NAMALWA (cell line): ENCODE measurements around the gene POLN.
"Not testable (repeated sequence)": the region's sequence is repeated elsewhere in the genome, so short reads cannot be mapped to it uniquely, and the experiment has no call there.

Experiments used
- DNase-seq: peaks from one replicate; pipeline ENCODE4 v3.0.0-alpha.2; 2015; ENCODE audit warnings: low spot score

Gene POLN

DNA sequence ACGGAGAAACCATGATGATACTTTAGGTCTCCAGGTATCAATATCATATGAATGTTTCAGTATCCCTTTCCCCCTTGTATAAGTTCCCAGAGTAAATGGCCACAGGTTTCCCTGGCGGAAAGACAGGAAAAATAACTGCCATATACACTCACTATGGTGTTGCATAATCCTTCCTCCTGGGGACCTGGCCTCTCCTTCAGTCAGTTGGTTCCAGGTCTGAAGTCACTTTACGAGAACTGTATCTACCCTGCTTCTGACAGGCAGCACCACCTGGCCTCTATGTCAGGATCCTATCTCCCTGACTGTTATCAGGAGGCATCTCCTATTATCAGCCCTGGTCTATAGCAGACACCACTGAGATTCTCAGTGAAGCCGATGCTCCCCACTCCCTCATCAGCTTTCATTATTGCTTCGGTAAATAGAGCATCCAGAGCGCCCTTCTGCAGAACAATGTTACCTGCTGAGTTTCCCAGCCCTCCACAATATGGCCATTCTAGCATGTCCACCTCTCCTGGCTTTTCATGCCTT lies 22.6 kb downstream of the POLN start:
- no peak for DNase-seq

DNA sequence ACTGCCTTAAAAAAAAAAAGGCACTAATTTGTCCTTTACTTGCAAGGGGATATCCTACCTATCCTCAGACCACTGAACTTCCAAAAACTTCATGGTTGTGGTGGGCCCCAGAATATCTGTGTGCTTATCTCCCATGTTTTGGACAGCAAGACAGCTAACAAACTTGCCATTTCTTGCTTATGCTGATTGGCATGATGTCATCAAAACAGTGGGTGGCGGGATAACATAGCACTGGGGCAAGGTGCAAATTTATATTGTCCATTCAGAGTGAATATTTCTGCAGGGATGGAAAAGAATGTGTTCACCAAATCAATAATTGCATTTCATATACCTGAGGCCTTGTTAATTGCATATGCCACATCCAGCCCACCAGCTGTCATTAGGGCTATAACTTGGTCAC lies 23.5 kb downstream of the POLN start:
- DNase-seq, result no peak

DNA sequence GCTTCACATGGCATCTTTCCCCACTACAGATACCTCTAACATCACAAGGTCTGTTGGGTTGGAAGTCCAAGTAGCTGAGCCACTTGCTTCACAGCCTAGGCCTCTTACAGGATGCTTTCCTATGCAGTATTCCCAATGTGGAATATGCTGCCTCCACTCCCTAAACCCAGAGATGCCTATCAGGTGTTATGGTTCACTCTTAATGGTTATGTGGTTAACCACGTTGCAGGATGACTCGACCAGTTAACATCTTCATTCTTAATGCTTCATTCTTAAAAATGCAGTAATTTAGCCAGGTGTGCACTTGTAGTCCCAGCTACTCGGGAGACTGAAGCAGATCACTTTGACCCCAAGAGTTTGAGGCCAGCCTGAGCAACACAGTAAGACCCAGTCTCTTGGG lies 24.2 kb downstream of the POLN start:
- DNase-seq, result no peak

DNA sequence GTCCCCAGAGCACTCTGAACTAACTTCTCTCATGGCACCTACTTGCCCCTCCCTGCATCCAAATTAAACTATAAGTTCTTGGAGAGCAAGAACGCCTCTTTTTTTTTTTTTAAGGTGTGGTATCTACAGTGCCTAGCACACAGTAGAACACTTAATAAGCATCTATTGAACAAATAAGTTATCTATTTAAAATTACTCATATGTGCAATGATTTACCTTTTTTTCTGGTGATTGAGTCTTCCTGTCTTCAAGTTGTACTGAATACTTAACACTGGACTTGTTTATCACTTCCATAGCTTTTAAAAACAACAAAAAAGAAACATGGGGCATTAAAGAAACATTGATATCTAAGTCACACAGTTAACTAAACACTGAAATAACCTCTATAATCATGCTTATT lies 29.1 kb downstream of the POLN start:
- DNase-seq, result no peak

DNA sequence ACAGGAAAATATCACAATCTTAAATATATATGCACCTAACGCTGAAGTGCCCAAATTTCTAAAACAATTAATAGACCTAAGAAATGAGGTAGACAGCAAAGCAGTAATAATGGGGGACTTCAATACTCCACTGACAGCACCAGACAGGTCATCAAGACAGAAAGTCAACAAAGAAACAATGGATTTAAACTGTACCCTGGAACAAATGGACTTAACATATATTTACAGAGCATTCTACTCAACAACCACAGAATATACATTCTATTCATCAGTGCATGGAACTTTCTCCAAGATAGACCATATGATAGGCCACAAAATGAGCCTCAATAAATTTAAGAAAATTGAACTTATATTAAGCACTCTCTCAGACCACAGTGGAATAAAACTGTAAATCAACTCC lies 39.1 kb downstream of the POLN start:
- DNase-seq, result not testable (repeated sequence)

DNA sequence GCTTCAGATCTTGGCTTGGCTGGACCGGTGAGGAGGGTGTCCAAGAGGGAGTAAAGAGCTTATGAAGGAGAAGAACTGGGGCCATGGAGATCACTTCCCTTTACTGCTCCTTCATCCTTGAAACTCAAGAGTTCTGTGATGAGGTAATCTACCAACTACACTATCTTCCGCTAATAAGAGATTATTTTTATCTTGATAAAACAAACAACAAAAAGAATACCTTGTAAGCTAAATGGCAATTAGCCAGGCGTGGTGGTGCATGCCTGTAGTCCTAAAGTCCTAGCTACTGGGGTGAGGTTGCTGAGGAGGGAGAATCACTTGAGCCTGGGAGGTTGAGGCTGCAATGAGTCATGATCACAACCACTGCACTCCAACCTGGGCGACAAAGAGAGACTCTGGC lies 47.4 kb downstream of the POLN start:
- DNase-seq, result no peak

DNA sequence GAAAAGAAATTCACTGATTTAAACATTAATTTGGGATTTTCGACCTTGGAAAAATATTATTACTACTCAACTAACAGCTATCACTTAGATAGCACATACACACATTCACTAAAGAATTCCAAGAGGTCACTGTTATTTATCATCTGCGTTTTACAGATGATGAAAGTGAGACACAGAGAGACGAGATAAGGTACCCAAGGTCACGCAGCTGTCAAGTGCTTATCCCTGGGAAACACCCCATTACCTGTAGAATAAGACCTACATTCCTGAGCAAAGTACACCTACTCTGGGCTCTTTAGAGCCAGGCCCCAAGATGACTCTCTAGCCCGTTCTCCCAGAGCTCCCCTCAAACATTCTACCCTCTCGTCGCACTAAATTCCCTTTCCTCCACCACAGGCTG lies 48.6 kb downstream of the POLN start:
- DNase-seq, result no peak

DNA sequence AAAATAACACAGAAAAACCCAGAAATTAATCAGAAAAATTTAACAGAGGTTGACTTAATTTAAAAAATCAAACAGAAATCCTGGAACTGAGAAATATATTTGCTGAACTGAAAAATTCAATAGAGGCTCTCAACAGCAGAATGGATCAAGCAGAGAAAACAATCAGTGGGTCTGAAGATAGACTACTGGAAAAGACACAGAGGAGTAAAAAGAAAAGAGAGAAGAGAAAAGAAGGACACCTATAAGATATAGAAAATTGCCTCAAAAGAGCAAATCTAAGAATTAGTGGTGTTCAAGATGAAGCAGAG lies 55.1 kb downstream of the POLN start:
- no peak for DNase-seq

DNA sequence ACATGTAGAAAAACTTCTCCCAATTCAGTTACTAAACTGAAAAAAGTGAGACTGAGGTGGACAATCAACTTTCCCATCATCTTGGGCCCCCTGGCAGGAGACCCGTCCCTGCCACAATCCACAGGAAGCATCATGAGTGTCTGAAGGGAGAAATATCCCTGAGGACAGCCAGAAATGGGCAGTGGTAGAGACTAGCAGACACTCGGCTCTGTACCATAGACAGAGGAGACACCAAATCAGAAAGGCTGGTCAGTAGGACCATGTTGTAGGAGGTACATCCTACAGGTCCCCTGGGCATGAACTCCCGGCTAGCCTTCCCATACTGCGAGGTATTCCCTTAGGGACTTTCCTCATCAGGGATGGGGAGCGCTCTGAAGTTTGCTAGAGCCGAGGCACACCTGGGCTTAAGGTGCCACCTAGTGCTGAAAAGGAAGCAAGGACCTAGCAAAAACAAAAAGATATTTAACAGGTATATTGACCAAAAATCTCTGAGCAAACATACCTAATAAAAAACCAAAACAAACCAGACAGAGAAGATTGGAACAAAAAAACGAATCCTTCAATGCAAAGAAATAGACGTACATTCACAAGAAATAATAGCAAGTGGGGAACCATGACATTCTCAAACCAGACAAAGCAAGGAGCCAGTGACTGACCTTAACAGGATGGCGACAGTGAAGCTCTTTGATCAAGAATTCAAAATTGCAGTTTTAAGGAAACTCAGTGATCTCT lies 55.6 kb downstream of the POLN start:
- no peak for DNase-seq

DNA sequence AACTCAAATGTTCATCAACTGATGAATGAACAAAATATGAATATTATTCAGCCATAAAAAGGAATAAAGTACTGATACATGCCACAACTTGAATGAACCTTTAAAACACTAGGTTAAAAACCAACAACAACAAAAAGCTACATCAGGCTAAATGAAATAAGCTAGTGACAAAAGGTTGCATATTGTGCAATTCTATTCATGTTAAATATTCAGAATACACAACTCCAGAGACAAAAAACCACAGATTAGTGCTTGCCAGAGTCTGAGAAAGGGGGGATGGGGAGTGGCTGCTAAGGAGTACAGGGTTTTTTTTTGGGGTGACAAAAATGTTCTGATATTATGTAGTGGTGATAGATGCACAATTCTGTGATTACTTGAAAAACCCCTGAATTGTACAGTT lies 58.5 kb downstream of the POLN start:
- no peak for DNase-seq

DNA sequence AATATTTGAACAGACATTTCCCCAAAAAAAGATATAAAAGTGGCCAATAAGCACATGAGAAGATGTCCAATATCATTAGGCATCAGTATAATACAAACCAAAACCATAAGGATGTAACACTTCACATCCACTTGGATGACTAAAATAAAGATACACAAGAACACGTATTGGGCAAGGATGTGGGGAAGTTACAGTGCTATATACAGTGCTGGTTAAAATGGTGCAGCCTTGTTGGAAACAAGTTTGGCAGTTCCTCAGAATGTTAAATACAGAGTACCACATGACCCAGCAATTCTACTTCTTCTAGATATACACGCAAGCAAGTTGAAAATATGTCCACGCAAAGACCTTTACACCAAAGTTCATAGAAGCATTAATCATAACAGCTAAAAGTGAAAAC lies 58.9 kb downstream of the POLN start:
- DNase-seq, result no peak

DNA sequence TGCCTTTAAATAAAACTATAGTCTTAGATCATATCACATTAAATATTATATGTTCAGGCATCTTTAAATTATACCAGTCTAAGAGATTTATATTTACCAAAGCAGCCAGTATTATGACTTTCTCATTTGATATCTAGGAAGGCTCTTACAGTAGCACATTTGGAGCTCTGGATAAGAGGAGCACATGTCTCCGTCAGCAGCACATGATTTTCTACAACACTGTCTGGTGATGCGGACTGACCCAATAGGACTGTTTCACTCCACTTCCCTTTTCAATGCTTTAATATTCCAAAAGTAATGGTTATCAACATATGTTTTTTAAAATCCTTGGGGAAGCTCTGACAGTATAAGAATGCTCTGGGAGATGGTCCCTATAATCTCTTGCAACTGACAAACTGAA lies 61.5 kb downstream of the POLN start:
- no peak for DNase-seq

DNA sequence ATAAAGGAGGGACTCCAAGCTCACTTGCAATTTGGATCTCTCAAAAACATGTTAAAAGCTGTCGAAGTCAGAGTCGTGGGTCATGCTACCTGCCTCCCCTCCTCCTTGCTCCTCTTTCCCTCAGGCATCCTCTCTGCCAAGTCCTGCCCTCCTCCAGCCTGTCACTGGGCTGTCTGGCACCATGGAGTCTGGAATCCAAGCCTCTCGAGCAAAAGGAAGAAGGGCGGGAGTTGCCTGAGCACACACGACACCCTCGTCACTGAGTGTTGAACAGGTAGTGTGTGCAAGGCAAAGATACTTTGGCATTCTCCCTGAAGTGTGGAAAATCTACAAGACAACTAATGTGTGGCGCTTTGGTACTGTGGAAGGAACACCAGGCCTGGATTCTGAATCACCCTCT lies 62.2 kb downstream of the POLN start:
- DNase-seq, result no peak

DNA sequence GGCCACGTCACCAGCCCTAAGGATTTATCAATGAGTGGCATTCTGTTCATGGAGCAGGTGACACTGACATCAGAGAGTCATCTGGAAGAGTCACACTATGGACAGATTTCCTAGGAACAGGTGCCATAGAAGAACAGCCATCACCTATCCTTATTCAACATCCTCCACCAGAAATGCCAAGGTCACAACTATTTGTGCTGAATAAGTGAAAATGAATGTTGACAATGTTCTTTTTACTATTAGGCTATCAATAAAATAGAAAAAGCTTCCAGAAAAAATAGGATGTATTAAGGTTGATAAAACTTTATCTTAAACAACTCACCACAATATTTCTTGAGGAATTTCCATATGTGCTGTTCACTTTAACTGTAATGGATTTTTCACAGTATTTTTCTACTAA lies 62.9 kb downstream of the POLN start:
- DNase-seq, result no peak

DNA sequence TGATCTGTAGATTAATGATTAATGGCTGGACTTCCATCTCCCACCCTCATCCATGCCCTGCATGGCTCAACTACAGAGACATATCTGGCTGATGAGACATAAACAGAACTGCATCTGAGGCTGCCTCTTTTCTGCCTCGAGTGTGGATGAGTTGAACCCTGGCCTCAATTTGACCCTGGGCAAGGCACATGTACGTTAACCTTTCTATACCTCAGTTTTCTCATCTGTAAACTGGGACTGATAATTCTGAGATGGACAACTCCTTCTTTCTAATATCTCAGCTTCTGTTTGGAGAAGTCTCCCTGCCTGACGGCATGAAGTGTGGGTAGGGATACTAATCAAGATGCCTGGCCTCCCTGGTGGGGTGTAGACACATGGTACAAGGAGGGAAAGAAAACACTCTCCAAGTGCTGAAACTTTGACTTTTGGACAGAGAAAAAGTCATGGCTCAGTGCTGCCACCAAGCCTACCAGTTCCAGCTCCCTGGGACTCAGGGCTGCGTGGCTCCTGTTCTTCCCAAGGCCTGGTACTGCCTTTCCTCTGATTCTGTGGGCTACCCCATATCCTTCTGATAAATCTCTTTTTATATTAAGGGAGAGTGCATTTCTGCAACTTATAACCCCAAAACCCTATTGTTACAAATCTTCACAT lies 64.4 kb downstream of the POLN start:
- no peak for DNase-seq

DNA sequence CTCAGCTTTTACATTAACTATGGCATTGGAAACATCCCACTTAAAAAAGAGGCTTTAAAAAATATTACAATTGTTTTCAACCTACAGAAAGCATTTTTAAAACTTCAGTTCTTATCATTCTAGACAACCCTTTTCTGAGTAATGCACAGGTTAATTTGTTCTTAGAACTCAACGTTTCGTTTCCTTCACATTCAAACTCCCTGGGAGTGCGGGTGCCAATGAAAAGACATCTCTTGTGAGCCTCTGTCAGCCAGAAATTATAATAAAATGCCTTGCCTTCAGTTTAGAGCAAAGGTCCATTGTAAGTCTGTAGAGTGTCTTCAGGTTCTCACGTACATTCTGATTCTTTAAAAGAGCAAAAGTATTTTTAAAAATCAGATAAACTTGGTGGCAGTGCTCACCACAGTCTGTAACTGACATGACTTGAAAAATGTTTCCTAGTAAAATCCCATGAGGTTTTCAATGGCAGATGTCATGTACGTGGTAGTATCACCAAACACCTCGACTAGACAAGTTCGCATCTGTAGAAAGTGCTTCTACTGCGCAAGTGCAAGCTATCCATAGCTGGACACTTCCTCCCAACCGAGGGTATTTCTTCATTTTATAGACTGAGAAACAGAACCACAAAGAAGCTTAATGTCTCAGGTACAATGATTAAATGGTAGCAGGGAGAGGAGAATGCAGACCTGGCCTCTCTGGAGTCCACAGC lies 65.8 kb downstream of the POLN start:
- no peak for DNase-seq

DNA sequence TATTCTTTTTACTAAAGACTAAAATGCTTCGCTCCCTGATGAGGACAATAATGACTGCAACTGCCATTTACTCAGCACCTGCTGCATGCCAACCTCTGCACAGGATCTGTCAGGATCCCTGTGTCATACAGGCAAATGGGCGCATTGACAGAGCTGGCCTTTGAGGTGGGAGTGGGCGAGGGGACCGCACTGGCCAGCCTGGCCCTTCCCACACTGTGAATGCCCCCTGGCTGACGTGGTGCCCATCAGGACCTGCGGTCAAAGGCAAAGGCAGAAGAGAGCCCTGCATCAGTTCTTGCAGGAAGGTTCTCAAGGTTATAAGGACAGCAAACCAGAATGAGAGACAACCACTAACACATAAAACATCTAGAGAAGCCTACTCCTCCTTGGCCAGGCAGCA lies 67.9 kb downstream of the POLN start:
- no peak for DNase-seq

DNA sequence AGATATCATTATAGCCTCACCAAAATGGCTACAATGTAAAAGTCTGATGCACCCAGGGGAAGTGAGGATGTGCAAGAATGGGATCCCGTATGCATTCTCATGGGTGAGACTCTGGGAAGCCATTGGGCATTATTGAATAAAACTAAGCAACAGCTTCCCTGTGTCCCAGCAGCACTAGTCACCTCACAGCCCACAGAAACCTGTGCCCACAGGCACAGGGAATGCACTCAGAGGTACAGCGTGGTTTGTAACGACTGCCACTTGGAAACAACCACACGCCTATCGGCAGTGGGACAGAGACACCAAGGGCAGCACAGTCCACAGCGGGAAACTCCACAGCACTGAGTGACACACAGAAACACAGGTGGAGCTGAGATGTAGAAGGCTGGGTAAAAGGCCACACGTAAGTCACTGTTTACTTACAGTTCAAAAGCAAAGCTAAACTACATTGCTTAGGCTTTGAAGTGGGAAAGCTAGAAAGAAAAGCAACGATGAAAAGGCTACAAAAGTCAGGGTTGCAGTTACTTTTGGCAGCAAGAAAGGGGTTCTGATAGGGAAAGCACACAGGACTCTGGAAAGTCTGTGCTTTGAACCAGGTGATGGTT lies 69.2 kb downstream of the POLN start:
- DNase-seq, result no peak

DNA sequence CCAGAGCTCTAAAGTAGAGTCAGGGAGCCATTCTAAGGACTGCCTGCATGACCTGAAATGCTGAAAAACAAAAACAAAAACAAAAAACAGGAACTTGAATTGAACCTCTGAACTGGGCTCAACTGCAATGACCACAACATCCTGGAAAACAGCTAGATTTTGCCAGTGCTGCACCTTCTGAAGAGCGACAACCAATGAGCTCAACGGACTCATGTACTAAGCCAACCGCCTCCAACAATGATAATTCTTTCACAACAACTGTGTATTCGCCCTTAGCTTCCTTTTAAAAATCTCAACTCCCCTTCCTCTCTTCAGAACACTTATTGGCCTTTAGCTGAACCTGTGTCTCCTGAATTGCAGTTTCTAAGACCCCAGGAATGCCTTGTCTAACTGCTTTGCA lies 69.8 kb downstream of the POLN start:
- no peak for DNase-seq

DNA sequence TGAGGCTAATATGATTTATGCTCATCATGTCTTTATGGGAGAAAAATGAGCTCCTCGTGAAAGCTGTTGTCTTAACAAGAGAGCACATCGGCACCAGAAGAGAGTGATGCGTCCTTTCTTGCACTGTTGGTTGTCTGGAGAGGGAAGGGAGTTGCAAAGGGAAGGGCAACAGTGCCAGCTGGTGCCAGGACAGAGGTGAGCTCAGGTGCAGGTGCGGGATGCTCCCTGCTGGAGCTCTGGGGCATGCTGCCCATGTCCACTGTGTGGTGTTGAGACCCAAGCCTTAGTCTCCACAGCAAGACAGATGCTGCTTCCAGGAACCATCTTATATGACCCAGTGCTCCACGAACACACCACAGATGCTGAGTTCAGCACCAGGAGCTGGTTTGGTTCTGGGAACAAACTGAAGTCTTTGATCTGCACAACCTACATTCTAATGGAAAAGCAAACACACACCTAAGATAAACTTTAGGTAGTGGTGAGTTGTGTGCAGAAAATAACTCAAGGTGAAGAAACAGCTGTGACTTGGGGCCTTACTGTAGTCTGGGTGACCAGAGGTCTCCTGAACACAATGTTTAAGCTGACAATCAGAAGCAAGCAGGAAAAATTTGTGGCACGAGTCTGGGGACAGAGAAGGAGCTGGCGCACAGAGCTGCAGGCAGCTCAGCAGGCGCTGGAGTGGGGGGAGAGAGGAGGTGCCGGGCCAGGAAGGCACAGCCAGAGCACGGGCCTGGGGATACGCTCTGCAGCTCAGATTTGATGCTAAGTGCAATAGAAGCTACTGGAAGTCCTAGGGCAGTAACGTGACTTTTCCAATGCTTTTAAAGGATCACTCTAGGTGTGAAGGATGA lies 73.2 kb downstream of the POLN start:
- DNase-seq, result no peak

DNA sequence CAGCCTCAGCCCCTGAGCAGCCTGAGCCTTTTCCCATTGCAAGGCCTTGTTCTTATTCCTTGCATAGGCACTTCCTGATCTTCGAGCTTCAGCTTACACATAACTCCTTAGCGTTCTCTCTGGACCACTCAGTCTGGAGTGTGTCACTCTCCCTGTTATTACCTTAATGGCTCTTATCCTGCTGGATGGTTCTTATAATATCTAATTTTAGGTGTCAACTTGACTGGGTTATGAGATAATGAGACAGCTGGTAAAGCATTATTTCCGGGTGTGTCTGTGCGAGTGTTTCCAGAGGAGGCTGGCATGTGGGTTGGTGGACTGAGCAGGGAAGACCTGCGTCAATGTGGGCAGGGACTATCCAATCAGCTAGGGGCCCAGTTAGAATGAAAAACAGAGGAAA lies 75.7 kb downstream of the POLN start:
- DNase-seq, result no peak

DNA sequence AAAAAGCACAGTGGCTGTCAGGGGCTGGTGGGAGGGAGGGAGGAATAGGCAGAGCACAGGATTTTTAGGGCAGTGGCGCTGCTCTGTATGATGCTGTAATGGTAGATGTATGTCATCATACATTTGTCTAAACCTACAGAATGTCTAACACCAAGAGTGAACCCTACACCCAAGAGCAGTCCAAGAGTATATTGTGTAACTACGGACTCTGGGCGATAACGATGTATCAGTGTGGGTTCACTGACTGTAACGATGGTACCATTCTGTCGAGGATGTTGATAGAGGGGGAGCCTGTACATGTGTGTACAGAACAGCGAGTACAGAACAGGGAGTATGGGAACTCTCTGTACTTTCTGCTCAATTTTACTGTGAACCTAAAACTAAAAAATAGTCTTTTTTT lies 76.5 kb downstream of the POLN start:
- DNase-seq, result no peak
